Measurements from ENCODE around the gene ILKAP. TPM values are rescaled to one million over a fixed set of nuclear protein-coding genes. Genes with fewer than 3 reads are reported as not detected.
A peak's percentile ranks its signal among the peaks of the same experiment; 100 is the strongest.

The ILKAP gene, protein sequence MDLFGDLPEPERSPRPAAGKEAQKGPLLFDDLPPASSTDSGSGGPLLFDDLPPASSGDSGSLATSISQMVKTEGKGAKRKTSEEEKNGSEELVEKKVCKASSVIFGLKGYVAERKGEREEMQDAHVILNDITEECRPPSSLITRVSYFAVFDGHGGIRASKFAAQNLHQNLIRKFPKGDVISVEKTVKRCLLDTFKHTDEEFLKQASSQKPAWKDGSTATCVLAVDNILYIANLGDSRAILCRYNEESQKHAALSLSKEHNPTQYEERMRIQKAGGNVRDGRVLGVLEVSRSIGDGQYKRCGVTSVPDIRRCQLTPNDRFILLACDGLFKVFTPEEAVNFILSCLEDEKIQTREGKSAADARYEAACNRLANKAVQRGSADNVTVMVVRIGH
- 34.1 and 37.2 TPM in 2 replicates for total RNA-seq
- long read RNA-seq, transcript ILKAP-201 (12 exons, 1,490 nt) = major isoform, 69 of 97 reads
- long read RNA-seq, partial matches to known transcripts = 4 of 97 reads
- long read RNA-seq, other reads (novel, unspliced or antisense) = 21 of 97 reads

DNA sequence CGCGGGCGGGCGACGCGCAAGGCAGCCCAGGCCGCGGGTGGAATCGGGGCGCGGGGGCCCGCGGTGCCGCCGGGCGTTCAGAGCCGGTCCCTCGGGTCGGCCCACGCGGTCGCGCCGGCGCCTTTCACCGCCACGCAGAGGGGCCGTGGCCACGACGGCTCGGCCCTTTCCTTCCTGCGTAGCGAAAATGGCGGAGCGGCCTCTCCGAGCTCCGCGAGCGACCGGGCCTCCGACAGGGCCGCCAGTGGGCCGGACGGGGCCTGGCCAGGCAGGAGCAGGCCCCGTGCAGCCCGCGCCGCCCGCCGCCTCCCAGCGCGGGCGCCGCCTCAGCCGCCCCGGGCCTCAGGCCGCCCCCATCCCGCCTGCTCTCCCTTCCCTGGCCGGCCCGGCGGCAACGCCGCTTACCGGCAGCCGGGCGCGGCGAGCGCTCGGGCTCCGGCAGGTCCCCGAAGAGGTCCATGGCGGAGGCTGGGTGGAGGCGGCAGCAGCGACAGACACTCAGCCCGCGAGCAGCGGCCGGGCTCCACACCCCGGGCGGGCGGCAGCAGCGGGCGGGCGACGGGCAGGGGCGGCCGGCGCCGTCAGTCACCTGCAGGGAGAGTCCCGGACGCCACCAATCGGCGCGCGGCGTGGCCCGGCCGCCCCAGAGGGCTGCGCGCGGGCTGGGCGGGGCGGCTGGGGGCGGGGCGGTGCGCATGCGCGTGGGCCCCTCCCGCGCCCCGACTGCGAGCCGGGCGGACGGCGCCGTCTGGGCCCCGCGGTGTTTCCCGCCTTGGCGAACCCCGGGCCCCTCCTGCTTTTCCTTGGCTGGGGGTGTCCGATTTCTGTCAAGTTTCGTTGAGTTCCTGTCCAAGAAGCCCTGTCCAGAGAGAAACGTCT is at the start of gene ILKAP:
Gene ILKAP, minus strand, starts transcription at position 602 of the 879 bp plus-strand sequence. Its CDS starts 142 bp downstream, at position 460.
- no peak for TF ChIP-seq CTCF (IDR thresholded peaks at IDR 0.05)
- Mint-ChIP-seq H3K4me3 (ENCODE audit: unreplicated experiment) (peak within 1 kb of the TSS; percentile 87), H3K4me1 (ENCODE audit: unreplicated experiment) (peaks cover 30% of the 10 kb centered on the region), H3K9me3 (ENCODE audit: unreplicated experiment) (no peaks in the 10 kb centered on the region), H3K27me3 (ENCODE audit: unreplicated experiment) (no peaks in the 10 kb centered on the region), H3K27ac (ENCODE audit: unreplicated experiment) (peak within 1 kb of the TSS; percentile 87), H3K36me3 (ENCODE audit: unreplicated experiment) (peaks cover 3% of the 10 kb centered on the region)
- DNase-seq (ENCODE audit: extremely low spot score, unreplicated experiment) = peak; percentile 96

- no peak overlapping the region for H3K4me3 Mint-ChIP-seq (ENCODE audit: unreplicated experiment)
- peaks cover 10% of the 10 kb centered on the region for H3K36me3 Mint-ChIP-seq (ENCODE audit: unreplicated experiment)
- no peak for DNase-seq (ENCODE audit: extremely low spot score, unreplicated experiment)
- no peak overlapping the region for H3K27ac Mint-ChIP-seq (ENCODE audit: unreplicated experiment)
- H3K9me3 Mint-ChIP-seq (ENCODE audit: unreplicated experiment) = no peaks in the 10 kb centered on the region
- no peak for TF ChIP-seq CTCF (IDR thresholded peaks at IDR 0.05)
- no peaks in the 10 kb centered on the region for H3K27me3 Mint-ChIP-seq (ENCODE audit: unreplicated experiment)
- H3K4me1 Mint-ChIP-seq (ENCODE audit: unreplicated experiment) = no peaks in the 10 kb centered on the region
Observed at GRCh38 chr2:238252766-238253630, 49.5 kb upstream of the ILKAP start.

GRCh38 chr2:238251986-238252385 is 48.5 kb upstream of the ILKAP start:
- Mint-ChIP-seq H3K4me3 (ENCODE audit: unreplicated experiment) (no peak overlapping the region), H3K27ac (ENCODE audit: unreplicated experiment) (no peak overlapping the region), H3K36me3 (ENCODE audit: unreplicated experiment) (peaks cover 10% of the 10 kb centered on the region), H3K9me3 (ENCODE audit: unreplicated experiment) (no peaks in the 10 kb centered on the region), H3K27me3 (ENCODE audit: unreplicated experiment) (no peaks in the 10 kb centered on the region), H3K4me1 (ENCODE audit: unreplicated experiment) (no peaks in the 10 kb centered on the region)
- no peak for DNase-seq (ENCODE audit: extremely low spot score, unreplicated experiment)
- TF ChIP-seq CTCF (IDR thresholded peaks at IDR 0.05) = no peak

GRCh38 chr2:238251331-238251730 is 47.8 kb upstream of the ILKAP start:
- H3K27ac Mint-ChIP-seq (ENCODE audit: unreplicated experiment) = no peak overlapping the region
- no peaks in the 10 kb centered on the region for H3K9me3 Mint-ChIP-seq (ENCODE audit: unreplicated experiment)
- no peaks in the 10 kb centered on the region for H3K4me1 Mint-ChIP-seq (ENCODE audit: unreplicated experiment)
- no peaks in the 10 kb centered on the region for H3K27me3 Mint-ChIP-seq (ENCODE audit: unreplicated experiment)
- H3K36me3 Mint-ChIP-seq (ENCODE audit: unreplicated experiment) = peaks cover 9% of the 10 kb centered on the region
- TF ChIP-seq CTCF (IDR thresholded peaks at IDR 0.05) = no peak
- H3K4me3 Mint-ChIP-seq (ENCODE audit: unreplicated experiment) = no peak overlapping the region
- no peak for DNase-seq (ENCODE audit: extremely low spot score, unreplicated experiment)
